ENCODE results near the gene C16orf90.
"Not testable (repeated sequence)": the region's sequence is repeated elsewhere in the genome, so short reads cannot be mapped to it uniquely, and the experiment has no call there.

The C16orf90 gene

DNA sequence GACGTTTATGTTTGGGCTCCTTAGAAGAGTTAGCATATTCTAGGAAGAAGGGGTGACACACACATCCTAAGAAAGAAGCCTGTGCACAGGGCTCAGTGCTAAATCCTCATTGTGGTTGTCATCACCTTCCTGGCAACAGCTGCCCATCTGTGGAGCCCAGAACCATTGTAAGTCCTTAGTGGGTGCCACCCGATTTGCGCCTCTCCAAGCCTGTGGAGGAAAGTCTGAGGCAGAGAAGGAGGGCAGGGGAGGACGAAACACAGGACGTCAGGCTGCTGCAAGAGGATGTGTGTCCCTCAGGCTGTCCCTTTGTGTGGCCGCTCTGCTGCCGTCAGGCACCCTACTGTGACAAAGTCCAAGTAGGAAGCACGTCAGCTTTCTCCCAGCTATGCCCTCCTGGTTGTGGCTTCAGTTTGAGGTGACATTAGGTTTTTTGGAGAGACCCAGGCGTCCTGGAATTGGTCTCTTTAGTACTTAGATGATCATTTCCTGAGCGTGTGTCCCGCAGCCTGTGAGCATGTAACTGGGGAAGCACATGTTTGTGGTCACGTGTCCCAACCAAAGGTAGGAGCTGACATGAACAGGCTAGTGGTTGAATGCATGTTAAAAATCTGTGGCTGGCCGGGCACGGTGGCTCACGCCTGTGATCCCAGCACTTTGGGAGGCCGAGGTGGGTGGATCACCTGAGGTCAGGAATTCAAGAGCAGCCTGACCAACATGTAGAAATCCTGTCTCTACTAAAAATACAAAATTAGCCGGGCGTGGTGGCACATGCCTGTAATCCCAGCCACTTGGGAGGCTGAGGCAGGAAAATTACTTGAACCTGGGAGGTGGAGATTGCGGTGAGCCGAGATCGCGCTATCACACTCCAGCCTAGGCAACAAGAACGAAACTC is 16.2 kb upstream of the C16orf90 start:
- no peak for DNase-seq

DNA sequence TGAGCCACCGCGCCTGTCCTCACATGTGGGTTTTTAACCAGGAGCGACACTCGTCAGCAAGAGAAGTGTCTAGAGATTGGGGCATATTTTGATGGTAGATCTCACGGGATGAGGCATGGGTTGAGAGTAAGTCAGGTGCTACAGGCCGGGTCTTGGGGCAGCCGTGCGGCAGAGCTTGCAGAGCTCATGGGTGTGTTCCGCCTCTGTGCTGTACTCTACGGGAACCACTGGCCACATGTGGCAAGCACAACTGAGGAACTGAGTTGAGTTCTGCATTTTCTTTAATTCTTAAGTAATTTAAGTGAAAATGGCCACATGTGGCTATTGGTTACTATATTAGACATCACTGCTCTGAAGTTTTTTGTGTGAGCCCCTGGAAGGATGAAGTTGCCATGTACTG is 15.1 kb upstream of the C16orf90 start:
- no peak for DNase-seq

DNA sequence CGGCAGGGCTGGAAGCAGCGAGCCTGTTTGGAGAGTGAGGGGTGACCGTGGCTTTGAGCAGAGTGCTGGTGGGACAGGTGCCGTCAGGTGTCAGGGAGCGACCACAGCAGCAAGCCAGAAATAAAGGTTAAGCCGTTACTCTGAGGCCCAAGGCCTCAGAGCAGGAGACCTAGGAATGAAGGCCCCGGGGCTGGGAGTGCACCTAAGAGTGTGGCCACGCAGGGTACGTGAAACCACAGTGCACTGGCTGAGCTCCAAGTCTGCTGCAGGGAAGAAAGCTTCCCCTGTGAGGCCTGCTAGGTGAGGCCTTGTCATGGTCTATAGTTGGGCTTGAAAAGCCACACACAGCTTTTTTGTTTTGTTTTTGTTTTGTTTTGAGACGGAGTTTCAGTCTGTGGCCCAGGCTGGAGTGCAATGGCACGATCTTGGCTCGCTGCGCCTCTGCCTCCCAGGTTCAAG is 14.2 kb upstream of the C16orf90 start:
- no peak for DNase-seq

DNA sequence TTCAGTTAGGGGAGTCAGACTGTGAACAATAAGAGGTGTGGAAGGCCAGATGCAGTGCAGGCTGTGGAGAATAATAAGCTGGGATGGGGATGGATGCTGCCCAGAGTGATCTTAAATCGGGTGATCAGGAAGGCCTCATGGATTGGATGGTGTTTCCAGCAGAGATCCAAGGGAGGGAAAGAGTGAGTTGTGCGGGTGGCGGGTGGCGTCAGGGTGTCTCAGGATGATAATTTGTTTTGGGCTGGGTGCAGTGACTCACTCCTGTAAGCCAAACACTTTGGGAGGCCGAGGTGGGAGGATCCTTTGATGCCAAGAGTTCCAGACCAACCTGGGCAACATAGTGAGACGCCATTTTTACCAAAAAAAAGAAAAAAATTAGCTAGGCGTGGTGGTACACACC is 13.4 kb upstream of the C16orf90 start:
- DNase-seq, result no peak

DNA sequence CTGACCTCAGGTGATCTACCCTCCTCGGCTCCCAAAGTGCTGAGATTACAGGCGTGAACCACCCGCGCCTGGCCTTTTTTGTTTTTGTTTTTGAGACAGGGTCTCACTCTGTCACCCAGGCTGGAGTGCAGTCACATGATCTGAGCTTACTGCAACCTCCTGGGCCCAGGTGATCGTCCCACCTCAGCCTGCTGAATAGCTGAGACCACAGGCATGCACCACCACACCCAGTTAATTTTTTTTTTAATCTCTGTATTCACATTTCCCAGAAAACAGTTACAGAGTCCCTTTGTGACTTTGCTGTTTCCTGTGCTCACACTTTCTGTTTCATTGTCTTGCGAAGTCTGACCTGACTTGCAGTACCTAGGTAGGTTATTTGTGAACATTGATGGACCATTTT is 8.2 kb upstream of the C16orf90 start:
- no peak for DNase-seq

DNA sequence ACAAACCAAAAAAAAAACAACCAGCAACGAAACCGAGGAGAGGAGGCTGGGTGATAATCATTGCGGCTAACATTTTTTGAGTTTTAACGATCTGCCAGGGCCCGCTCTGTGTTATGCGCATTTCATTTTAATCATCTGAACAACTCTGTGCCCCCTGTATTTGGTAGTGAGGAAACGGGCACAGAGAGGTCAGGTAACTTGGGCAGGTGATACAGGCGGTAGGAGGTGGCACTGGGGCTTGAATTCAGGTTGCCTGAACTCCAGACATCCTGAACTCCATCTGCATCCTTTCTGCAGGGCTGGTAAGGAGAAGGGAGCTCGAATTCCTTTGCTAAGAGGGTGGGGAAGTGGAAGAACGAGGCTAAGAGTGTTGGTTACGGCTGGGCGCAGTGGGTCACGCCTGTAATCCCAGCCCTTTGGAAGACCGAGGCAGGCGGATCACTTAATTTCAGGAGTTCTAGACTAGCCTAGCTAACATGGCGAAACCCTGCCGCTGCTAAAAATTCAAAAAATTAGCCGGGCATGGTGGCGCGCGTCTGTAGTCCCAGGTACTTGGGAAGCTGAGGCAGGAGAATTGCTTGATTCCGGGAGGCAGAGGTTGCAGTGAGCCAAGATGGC is 6.6 kb upstream of the C16orf90 start:
- no peak for DNase-seq

DNA sequence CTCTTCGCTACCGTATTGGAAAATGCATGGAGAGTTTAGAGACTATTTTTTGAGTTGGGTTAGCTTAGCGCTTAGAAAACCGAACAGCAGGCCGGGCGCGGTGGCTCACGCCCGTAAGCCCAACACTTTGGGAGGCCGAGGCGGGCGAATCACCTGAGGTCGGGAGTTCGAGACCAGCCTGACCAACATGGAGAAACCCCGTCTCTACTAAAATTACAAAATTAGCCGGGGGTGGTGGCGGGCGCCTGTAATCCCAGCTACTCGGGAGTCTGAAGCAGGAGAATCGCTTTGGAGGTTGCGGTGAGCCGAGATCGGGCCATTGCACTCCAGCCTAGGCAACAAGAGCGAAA is 6.1 kb upstream of the C16orf90 start:
- DNase-seq, result not testable (repeated sequence)

DNA sequence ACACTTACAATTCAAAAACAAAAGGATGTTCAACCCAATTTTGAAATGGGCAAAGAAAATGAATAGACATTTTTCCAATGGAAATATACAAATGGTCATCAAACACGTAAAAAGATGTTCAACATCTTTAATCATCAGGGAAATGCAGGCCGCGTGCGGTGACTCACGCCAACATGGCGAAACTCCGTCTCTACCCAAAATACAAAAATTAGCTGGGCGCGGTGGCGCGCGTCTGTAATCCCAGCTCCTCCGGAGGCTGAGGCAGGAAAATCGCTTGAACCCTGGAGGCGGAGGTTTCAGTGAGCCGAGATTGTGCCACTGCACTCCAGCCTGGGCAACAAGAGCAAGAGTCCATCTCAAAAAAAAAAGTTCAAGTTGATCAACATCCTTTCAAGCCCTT is 3.7 kb upstream of the C16orf90 start:
- no peak for DNase-seq

DNA sequence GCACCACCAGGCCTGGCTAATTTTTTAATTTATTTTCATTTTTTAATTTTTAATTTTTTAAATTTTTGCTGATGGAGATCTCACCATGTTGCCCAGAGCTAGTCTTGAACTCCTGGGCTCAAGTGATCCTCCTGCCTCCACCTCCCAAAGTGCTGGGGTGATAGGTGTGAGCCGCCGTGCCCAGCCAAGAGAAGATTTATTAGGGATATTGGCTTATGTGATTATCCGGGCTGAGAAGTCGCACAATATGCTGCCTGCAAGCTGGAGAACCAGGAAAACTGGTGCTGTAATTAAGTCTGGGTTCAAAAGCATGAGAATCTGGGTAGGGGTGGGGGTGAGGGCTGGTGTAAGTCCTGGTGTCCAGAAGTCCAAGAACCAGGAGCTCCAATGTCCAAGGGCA is 2.5 kb upstream of the C16orf90 start:
- no peak for DNase-seq

DNA sequence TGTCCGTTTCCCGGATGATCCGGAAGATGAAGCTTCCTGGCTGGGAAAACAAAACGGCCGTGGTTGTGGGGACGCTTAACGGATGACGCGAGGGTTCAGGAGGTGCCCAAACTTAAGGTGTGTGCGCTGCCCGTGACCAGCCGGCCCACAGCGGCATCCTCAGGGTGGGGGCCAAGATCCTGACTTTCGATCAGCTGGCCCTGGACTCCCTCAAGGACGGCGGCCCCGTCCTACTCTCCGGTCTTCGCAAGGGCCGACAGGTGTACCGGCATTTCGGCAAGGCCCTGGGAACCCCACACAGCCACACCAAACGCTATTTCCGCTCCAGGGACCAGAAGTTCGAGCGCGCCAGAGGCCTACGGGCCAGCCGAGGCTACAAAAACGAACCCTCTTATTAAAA is 1.1 kb upstream of the C16orf90 start:
- no peak for DNase-seq

DNA sequence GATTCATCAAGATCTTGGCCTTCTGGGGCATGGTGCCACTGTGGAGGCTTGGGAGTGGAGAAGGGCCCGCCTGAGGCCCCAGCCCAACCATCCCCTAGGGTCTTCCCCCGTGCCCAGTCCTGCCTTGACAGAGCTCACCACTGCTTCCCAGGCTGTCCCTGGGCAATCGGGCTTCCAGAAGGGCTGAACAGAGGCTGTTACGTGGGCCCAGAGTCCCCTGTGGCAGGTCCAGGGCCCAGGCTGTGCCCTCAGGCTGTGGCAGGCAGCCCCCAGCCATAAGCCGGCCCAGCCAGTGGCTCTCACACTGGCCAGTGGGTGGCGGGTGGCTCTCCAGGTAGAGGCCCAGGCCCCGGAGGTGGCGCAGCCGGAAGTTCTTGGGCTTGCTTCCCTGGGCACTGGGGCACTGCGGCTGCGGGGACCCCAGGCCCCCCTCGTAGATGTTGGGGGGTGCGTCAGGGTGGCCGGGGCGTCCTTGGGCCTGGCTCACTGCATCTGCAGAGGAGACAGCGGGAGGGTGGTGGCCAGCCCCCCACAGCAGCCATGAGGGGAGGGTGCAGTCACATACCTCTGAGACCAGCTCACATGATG is 809 bp downstream of the C16orf90 start:
- no peak for DNase-seq

DNA sequence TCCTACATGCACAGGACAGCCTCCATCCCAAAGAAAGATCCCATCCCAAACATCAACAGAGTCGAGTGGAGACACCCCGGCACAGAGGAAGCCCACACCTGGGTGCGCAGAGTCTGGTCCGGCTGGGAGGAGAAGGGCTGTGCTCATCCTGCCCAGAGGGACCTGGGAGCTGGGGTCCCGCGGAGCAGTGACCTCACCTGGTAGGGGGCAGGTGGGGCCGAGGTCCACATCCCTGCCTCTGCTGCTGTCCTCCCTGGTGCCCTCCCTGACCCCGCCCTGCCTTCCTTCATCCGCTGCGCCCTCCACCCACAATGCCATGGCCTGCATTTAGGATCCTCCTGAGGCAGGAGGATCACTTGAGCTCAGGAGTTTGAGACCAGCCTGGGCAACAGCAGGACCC is 2.9 kb downstream of the C16orf90 start:
- no peak for DNase-seq

DNA sequence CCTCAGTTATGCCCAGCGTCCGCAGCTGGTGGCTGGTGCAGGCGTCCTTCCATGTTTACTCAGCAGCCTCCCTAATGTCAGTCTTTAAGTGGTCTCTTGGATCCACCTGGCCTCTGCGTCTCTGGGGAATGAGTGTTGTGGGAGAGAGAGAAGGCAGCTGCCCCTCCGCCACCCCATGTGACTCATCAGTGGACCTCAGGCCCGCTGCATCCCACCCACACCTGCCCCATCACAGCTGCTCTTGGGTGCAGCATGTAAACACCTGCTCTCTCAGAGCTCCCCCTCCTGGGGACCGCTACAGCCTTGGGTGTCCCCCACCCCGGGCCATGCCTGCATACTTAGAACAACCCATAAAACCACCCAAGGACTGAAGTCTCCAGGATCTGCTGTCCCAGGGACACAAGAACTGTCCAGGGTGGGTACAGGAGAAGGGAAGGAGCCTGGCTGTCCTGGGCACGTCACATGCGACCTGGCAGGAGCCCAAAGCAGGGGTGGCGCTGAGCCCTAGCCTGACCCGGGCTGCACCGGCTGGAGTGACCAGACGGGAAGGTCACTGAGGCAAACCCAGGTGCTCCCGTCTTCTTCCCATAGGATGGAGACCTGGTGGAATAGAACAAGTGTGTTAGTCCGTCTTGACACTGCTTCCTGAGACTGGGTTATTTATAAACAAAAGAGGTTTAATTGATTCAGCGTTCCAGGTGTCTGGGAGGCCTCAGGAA is 4.2 kb downstream of the C16orf90 start:
- DNase-seq, result no peak

DNA sequence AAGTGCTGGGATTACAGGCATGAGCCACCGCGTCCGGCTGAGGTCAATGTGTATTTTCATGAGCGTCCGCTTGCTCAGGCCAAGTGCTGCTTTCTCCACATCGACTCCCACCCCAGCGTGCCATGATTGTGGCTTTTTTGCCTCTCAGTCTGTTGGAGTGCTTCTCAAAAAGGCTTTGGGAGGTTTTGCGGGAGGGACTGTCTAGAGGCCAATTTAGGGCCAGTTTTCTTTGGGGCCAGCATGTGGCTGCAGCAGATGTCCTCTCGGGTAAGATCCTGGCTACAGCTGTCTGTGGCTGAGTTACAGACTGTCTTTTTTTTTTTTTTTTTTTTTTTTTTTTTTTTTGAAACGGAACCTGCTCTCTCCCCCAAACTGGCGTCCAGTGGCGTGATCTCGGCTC is 6.5 kb downstream of the C16orf90 start:
- DNase-seq, result no peak

DNA sequence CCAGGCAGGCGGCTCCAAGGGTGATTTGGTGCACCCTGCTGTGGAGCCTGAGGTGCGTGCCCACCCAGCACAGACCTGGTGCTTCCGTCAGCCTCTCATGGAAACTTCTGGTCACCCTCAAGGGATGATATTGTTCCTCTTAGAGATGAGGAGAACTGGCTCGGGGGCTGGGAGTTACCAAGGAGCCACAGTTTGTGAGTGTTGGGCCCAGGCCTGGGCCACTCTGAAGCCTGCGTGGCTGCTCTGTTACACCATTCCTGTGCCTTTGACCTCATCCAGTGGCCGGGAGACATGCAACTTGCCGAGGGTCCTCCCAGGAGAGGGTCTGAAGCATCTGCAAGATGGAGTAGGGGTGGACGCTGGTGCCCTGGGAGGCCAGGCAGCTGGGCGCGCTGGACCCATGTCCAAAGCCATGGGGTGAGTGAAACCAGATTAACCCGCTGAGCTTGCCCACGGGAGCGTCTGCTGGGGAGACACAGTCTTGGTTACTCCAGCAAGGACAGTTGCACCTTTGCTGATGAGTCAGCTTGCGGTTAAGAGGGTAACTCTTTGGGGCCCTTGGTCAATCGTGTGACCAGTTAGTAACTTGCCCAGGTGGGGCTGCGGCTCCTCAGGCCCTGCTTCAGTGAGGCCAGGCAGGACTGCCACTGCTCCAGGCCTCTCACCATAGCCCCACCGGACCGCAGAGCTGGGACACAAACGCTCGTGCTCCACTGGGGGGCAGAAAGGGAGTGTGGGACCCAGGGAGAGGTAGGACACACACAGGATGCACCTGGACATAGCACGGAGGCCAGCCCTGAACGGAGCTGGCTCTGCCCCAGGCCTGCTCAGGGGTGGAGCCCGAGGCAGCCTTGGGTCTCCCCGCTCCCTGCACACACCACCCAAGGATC is 7.5 kb downstream of the C16orf90 start:
- no peak for DNase-seq

DNA sequence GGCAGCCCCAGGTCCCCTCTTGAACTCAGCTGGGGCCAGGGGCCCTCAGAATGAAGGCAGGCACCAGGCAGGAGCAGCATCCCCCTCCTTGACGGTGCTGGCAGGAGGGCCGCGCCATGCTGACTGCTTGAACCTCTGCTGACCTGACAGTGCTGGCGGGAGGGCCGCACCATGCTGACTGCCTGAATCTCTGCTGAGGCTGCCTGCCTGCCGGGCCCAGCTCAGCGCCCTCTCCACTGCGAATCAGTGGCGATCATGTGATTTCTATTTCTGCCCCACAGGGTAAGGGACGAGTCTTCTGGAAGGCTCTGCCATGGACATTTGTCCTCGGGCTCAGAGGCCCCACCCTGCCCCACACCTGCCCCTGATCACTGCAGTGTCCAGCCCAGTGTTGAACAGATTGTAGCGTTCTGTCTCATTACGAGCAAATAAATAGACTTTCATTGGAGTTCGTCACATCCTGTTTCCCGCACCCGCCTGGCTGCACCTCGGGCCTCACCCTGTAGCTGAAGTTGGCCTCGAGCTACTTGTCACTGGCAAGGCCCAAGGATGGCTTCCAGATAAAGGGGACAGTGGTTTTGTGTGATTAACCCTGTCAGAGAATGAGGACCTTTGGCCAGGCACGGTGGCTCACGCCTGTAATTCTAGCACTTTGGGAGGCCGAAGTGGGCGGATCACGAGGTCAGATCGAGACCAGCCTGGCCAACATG is 8.6 kb downstream of the C16orf90 start:
- DNase-seq, result no peak

DNA sequence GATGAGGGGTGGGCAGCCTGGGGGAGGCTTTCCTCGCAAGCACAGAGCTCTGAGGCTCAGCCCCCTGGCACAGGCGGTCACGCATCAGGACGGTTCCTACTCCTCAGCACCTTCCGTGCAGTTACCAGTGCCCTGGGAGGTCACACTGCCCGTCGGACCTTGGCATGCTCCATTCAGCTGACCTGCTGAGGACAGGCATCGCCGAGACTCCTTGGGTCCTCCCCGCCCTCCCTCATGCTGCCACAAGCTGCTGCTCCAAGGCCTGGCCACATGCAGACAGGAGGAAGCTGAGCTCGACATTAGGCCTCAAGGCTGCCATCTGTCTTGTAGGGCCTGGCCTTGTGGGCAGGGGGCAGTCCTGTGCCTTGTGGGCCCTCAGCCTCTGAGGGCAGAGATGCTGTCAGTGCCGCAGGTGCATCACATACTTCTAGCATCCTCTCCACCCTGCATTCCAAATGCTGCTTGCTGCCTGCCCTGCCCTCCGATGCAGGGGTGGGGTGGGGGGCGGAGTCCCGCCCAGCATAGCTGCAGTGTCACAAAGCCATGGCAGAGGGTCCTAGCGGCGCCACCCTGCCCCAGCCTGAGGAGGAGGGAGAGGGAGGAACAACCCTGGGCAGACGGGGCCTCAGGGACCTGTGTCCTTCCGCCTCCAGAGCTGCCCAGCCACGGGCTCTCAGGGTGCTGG is 9.3 kb downstream of the C16orf90 start:
- no peak for DNase-seq

DNA sequence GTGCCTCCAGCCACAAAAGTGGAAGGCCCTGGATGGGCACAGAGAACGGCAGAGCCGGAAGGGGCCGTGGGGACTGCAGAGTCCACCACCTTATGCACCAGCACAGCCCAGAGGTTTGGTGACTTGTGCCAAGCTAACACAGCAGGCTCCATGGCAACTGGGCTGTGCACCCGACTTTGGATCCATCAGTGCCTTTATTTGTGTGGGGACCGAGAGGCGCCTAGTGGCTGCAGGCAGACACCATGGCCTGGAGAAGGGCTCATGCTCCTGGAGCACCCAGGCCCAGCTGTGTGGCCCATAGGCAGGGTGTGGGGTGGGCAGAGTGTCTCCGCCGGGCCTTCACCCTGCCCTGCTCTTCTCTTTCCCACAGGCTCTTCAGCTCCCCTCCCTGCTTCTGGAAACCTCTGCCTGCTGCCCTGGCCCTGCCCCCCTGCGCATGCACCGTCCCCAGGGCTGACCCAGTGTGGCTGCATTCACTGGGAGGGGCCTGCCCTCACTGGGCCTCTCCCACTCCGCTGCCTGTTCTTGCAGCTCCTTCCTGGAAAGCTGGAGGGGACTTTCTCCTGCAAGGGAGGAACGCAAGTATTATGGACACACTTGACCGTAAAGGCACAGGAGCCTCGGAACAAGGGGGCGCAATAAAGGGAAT is 10.1 kb downstream of the C16orf90 start:
- no peak for DNase-seq

DNA sequence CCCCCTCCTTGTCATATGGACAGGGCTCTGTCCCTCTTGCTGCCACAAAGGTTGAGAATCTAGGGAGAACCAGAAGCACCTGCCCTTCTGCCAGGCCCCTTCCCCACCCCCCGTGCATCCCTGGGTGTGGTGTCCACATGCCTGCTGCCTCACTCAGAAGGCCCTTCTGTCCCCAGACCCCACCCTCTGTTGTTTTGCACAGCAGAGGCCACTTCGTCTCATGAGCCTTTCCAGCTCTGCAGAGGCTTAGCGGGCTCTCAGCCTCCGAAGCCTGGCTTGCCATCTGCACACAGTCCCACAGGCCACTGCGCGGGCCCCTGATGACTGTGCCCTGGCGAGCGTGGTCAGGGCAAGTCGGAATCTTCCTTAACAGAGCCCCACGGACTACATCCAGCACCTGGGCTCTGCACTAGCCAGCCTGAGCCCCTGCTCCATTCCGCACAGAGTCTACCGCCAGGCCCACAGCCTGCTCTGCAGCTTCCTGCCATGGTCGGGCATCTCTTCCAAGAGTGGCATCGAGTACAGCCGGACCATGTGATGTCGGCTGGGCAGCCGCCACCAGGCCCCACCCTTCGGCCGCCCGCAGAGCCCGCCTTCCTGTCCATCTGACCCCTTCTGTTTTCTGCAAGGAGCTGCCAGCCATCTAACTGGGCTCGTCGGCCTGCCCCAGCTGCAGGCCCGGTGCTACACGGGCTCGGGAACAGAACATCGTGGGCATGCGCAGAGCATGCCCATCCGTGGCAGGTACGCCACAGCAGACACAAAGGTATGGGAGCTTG is 10.8 kb downstream of the C16orf90 start:
- no peak for DNase-seq
